GM19023 (cell line): ENCODE measurements around the gene NAT14.
"Not testable (repeated sequence)": the region's sequence is repeated elsewhere in the genome, so short reads cannot be mapped to it uniquely, and the experiment has no call there.

Experiments
- ATAC-seq: cut with Tn5 transposase; IDR thresholded peaks from one replicate; pipeline ENCODE4 v1.9.1; 2021; ENCODE audit warnings: mild to moderate bottlenecking, moderate library complexity; ENCODE audit not compliant: unreplicated experiment

The NAT14 gene

DNA sequence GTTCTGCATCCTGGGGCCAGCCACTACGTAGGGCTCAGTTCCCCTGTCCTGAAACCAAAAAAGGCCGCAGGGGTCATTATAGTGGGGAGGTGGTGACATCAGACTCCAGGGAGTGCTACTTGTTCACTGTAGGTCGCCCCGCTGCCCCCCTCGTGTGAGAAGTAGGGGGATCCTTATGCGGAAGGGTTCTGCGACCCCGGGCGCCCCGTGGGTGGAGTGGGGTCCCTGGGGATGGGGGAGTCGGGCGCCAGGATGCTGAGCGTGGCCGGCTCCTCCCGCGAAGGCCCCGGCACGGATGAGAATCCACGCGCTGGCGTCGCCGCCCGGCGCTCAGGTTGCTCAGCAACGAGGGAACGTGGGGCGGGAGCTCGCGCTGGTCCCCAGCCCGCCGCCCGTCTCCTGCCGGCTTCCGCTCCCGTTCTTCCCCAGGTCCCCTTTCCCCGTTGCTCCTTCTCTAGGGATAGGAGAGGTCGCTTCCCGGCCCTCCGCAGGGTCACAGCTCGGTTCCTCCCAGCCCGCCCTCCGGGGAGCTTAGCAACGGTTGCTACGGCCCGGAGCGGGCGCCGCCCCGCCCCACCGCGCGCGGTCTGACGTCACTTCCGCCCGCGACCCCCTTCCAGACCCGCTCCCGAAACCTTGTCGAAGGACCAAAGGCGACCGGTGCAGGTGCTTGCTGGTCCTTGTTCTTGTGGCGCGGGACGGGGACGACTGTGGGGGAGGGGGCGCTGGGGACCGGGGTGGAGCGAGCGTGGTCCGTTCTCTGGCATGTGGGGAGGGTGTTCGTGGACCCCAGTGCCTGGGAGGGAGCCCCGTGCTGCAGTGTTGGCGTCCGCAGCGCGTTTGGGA is at the start of gene NAT14:
Gene NAT14 (plus strand): TSS at position 596 of the 846 bp plus-strand sequence. CDS start 521 bp downstream, outside the sequence.
- no peak for ATAC-seq

GRCh38 chr19:55436847-55437246 is 48.1 kb upstream of the NAT14 start:
- ATAC-seq: no peak

DNA sequence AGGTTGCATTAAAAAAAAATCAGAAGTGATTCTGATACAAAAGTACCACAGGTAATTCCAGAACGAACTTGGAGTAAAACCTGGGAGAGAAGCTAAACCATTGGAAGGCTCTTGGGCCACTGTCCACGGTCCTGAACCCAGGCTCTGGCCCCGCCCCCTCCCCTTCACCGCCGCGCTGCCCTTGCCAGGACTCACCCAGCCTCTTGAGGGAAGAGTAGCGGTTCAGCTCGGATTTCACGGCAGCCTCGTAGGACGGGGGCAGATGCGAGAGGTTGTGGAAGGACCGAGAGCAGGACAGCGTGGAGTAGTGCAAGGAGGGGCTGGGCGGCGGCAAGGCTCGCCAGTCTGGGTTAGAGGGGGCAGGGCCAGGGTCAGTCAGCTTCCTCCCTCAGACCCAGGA is 47.6 kb upstream of the NAT14 start:
- ATAC-seq: no peak

GRCh38 chr19:55439052-55439451 is 45.9 kb upstream of the NAT14 start:
- no peak for ATAC-seq

GRCh38 chr19:55440411-55441105 is 44.4 kb upstream of the NAT14 start:
- no peak for ATAC-seq

DNA sequence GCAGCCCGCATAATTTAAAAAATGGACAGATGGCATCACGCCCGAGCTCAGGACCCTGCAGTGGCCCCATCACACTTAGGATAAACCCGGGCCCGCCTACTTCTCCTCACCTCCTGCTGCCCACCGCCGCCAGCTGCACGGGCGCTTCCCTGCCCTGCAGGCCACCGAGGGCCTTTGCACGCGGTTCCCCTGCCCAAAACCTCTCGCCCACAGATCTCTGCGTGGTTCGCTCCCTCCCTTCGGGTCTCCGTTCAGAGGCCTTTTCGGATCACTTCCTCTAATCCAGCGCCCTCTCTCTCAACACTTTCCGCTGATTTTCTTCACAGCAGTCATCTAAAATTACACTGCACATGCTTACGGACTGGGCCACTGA is 43.7 kb upstream of the NAT14 start:
- no peak for ATAC-seq

GRCh38 chr19:55441692-55442321 is 43.2 kb upstream of the NAT14 start:
- no peak for ATAC-seq

GRCh38 chr19:55442372-55442961 is 42.5 kb upstream of the NAT14 start:
- no peak for ATAC-seq

DNA sequence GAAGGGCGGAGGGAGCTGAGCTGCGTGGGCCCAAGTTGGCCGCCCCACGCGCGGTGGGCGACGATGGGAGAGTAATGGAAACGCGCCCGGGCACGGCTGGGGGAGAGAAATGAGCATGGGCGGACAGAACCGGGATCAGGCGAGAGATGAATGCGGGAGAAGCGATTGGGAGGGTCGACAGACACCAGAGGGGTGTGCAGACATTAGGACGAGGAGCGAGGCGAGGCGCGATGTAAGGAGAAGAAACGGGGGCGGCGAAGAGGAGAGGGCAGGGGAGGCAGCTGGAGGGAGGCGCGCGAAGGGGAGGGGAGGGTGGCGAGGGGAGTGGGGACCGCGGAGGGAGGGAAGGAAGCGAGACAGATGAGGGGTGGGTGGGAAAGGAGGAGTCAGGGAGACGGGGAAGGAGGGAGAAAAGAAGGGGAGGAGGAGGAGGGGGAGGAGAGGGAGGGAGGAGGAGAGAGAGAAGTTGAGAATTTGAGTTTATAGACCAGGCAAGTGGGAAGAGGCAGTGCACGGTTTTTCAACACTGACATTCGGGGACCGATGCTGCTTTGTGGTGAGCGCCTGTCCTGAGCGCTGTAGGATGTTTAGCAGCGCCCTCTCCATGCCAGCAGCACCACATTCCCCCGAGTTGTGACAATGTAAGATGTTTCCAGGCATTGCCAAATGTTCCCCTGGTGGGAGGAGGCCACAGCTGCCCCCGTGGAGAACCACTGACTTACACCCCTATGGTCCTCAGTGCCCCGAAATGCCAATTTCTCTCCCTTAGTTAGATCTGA is 41.8 kb upstream of the NAT14 start, which contains the start of gene SHISA7:
Gene SHISA7 (minus strand): TSS at position 256 of the 779 bp plus-strand sequence. CDS start 437 bp downstream, outside the sequence.
- no peak for ATAC-seq

GRCh38 chr19:55443824-55444480 is 41.0 kb upstream of the NAT14 start:
- no peak for ATAC-seq

DNA sequence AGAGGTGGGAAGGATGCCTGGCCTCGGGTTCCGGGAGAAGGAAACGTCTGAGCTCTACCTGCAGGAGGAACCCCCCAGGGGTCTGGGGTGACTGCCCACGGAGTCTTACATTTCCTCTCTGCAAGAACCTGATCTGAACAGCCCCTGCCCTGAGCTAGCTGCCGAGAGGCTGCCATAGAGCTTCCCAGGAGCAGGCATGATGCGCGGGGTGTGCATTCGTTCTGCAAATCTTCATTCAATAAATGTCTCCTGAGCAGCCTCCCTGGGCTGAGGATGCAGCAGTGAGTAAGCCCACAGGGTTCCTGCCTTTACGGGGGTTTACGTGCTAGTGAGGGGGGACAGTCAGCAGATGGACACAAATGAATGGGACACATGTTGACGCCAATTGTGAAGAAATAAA is 40.3 kb upstream of the NAT14 start:
- ATAC-seq: no peak

DNA sequence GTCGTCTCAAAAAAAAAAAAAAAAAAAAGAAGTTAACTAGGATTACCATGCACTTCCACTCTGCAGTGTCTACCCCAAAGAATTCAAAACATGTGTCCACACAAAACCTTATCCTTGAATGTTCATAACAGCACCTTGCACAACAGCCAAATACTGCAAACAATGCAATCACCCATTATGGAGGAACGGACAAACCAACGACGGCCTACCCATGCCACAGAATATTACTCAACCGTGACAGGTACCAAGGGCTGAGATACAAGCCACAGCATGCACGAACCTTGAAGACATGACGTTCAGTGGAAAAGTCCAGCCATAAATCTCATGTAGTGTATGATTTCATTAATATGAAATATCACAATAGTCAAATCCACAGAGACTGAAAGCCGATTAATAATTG is 38.9 kb upstream of the NAT14 start:
- ATAC-seq: no peak

DNA sequence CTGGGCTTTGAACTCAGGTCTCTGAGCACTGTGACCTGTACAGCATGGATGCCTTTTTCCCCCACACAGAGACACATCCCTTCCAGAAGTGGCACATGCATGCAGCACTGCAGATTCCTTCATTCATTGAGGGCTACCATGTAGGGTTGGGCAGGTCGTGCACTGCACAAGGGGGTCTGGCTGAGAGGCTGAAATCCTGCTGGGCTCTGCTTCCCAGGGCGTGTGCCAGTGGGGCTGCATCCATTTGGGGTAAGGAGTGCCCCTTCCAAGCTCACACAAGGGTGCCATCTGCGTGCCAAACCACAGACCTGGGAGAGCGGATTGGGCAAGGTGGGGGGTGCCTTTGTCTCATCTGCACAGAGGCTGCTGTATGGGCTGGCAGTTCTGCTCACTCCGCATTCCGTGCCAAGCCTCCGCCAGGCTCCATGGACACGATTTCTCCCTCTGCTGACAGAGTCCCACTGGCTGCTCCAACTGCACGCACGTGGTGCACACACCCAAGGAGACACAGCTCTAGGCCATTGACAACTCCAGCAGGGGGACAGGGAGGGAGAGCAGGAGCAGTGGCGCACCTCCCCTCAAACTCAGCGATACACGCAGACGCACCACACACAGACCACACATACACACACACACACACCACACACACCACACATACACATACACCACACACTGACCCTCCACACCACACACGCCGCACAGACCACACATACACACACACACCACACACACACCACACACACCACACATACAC is 37.4 kb upstream of the NAT14 start:
- no peak for ATAC-seq

DNA sequence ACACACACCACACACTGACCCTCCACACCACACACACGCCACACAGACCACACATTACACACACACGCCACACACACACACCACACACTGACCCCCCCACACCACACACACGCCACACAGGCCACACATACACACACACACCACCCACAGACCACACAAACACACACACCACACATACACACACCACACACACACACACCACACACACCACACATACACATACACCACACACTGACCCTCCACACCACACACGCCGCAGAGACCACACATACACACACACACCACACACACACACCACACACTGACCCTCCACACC is 36.9 kb upstream of the NAT14 start:
- not testable (repeated sequence) for ATAC-seq

DNA sequence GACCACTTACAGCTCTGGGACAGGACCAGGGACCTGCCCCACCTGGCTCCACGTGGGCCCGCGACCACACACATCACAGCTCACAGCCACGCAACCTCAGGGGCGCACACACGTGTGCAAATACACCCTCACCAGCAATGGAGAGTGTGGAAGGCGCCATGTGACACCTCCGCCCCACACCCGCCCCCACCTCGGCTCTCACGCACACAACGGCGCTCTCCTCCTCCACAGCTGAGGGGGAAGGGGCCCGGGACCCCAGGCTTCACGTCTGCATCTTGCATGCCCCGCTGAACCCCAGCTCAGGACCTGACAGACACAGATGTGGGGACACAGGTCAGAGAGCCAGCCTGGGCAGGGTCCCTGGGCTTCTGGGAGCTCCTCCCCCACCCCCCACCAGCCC is 35.5 kb upstream of the NAT14 start:
- no peak for ATAC-seq

DNA sequence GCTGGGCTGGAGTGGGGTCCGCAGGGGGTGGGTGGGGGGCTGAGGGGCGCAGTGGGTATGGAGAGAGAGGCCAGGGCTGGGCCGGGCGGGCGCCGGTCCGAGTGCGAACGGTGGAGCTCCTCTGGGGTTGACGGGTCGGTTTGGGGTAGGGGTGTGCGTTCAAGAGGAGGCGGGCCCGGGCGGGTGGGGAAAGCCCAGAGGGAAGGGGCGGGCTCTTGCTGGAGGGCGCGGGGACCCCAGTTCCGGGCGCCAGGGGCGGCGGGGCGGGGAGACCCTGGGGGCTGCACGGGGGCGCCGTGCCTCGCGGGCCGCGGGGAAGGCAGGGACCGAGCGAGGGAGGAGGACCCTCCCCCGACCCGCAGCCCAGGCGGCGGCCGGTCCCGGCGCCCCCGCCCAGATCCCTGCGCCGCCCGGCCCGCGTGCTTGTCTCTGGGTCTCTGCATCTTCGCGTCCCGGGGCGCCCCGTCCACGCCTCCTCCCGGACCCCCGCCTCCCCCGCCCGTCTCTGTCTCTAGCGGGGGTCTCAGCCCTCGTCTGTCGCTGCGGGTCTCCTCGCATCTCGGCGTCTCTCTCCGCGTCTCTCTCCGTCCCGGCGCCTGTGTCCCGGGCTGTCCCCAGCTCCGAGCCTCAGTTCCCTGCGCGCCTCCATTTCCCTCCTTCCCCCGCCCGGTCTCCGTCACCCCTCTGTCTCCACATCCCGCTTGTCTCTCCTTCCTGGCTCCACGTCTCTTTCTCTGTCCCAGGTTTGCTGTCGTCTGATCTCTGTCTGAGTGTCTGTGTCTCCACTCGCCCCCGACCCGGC is 33.6 kb upstream of the NAT14 start:
- ATAC-seq: no peak

GRCh38 chr19:55451965-55452748 is 32.8 kb upstream of the NAT14 start:
- no peak for ATAC-seq
